Fibroblast of lung (primary cell): ENCODE data around the gene MRPS27.

Source experiments
- EZH2 ChIP-seq: IDR thresholded peaks from 2 replicates; pipeline ENCODE4 v1.5.1; 2012; ENCODE audit warnings: low read length, control low read depth, mild to moderate bottlenecking; ENCODE audit errors: missing control alignments
- TF ChIP-seq, protein P1 (sequence below), 2 donors: IDR thresholded peaks in 1 of 2; conservative IDR thresholded peaks in 1 of 2; 1 replicate in 1 of 2; 2 replicates in 1 of 2; pipeline ENCODE4 v1.5.1; 2011 to 2012; ENCODE audit warnings: low read length in 2 of 2, control low read depth in 1 of 2, inconsistent platforms in 1 of 2, low read depth in 1 of 2, mild to moderate bottlenecking in 1 of 2

GRCh38 chr5:72234265-72234700 lies 85.8 kb downstream of the MRPS27 start:
- TF ChIP-seq, protein P1, sequence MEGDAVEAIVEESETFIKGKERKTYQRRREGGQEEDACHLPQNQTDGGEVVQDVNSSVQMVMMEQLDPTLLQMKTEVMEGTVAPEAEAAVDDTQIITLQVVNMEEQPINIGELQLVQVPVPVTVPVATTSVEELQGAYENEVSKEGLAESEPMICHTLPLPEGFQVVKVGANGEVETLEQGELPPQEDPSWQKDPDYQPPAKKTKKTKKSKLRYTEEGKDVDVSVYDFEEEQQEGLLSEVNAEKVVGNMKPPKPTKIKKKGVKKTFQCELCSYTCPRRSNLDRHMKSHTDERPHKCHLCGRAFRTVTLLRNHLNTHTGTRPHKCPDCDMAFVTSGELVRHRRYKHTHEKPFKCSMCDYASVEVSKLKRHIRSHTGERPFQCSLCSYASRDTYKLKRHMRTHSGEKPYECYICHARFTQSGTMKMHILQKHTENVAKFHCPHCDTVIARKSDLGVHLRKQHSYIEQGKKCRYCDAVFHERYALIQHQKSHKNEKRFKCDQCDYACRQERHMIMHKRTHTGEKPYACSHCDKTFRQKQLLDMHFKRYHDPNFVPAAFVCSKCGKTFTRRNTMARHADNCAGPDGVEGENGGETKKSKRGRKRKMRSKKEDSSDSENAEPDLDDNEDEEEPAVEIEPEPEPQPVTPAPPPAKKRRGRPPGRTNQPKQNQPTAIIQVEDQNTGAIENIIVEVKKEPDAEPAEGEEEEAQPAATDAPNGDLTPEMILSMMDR (conservative IDR thresholded peaks at IDR 0.05 in 1 of 2, IDR thresholded peaks at IDR 0.05 in 1 of 2; ENCODE audit: low read depth in 1 of 2, low read length in 2 of 2), result no peak
- no peak for TF ChIP-seq EZH2
